ENCODE measurements around the gene SIRT4. TPM values are rescaled to one million over a fixed set of nuclear protein-coding genes. Genes with fewer than 3 reads are reported as not detected.
A peak's percentile ranks its signal among the peaks of the same experiment; 100 is the strongest.

The SIRT4 gene
- total RNA-seq, 2 donors from 2014 or later, result 1.3 to 1.6 TPM

DNA sequence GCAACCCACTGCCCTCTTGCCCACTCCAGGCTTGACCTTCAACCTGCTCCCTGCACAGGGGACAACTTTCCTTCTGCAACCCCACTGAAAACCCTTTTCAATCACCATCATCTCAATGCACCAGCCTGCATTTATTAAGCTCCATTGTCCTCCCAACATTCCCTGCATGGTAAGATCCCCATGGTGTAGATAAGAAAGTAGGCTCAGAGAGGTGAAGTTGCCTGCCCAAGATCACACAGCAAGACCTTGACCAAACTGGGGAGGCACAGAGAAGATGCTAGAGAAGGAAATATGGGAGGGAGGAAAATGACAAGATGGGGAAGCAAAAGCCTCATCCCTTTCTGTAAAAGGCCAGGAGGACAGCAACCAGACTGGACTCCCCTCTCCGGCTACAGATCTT is 57.0 kb downstream of the SIRT4 start:
- Histone ChIP-seq H3K9me3 (no peaks in the 10 kb centered on the region), H3K27me3 (no peaks in the 10 kb centered on the region), H3K27ac (no peak overlapping the region), H3K9ac (ENCODE audit: low read depth in 2 of 2, low read length in 2 of 2) (no peak overlapping the region), H3K4me3 (no peak overlapping the region), H3K4me1 (no peaks in the 10 kb centered on the region), H3K36me3 (no peaks in the 10 kb centered on the region)
- DNase-seq, result no peak
- intact Hi-C loops (cut with DNase I), result loop anchor here (2.0 kb wide), 1 partner anchor 70 kb away; no protein-coding TSS in a partner anchor
- TF ChIP-seq, protein P1, sequence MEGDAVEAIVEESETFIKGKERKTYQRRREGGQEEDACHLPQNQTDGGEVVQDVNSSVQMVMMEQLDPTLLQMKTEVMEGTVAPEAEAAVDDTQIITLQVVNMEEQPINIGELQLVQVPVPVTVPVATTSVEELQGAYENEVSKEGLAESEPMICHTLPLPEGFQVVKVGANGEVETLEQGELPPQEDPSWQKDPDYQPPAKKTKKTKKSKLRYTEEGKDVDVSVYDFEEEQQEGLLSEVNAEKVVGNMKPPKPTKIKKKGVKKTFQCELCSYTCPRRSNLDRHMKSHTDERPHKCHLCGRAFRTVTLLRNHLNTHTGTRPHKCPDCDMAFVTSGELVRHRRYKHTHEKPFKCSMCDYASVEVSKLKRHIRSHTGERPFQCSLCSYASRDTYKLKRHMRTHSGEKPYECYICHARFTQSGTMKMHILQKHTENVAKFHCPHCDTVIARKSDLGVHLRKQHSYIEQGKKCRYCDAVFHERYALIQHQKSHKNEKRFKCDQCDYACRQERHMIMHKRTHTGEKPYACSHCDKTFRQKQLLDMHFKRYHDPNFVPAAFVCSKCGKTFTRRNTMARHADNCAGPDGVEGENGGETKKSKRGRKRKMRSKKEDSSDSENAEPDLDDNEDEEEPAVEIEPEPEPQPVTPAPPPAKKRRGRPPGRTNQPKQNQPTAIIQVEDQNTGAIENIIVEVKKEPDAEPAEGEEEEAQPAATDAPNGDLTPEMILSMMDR (IDR thresholded peaks at IDR 0.05), result no peak

DNA sequence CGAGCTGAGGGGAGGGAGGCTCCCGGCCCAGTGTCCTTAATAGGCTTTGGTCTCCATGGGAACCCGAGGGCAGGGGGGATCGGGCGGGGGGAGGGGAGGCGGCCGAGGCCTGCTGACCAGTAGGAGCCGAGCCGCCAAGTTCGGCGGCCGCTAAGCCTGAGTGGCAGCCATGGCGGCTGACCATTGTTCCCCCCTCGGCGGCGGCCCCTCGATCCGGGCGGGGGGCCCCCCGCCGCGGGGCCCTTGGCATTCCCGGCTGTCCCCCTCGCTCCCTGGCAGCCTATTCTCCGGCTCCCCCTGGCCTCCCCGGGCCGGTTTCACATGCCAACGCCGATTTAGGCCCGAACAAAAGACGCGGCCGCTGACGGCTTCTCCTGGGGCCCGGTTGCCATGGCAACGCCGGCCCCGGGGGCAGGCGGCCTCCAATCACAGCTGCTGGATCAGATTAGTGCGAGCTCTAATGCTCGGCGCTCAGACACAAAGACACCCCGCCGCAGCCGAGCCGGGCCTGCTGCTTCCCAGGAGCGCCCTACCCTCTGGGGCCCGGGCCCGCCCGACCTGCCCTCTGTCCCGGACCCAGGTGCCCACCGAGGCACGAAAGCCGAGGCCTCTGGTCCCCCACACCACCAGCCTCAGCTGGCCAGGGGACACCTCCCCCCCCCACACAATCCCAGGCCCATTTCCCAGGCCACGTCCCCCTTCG is 59.5 kb downstream of the SIRT4 start:
- no peak for DNase-seq
- Histone ChIP-seq H3K36me3 (no peaks in the 10 kb centered on the region), H3K4me3 (peak overlapping the region; percentile 16), H3K27me3 (no peaks in the 10 kb centered on the region), H3K9ac (ENCODE audit: low read depth in 2 of 2, low read length in 2 of 2) (no peak overlapping the region), H3K4me1 (no peaks in the 10 kb centered on the region), H3K9me3 (no peaks in the 10 kb centered on the region), H3K27ac (no peak overlapping the region)
- intact Hi-C loops (cut with DNase I), result no loop called here
- TF ChIP-seq, protein P1 (IDR thresholded peaks at IDR 0.05), result no peak

Other genes with a start within 250 kb of the SIRT4 start
- gene RAB35, start 185.6 kb upstream of the SIRT4 start, total RNA-seq, result 10 to 100 TPM; 46.4 to 61.9 TPM
- gene GCN1, start 107.6 kb upstream of the SIRT4 start, total RNA-seq, result 100 to 1,000 TPM in 1 of 2 donors, 10 to 100 TPM in 1; 53.4 to 144 TPM
- 1,000 to 10,000 TPM; 1,834 to 2,096 TPM for gene RPLP0, start 101.2 kb upstream of the SIRT4 start, total RNA-seq
- gene PXN, start 36.6 kb upstream of the SIRT4 start, total RNA-seq, result 100 to 1,000 TPM; 133 to 142 TPM
- 1,000 to 10,000 TPM; 2,653 to 6,886 TPM for gene RNU4-2, start 10.4 kb upstream of the SIRT4 start, total RNA-seq
- gene RNU4-1, start 9.1 kb upstream of the SIRT4 start, total RNA-seq, result 1,000 to 10,000 TPM; 1,555 to 3,531 TPM
- gene PLA2G1B, start 25.5 kb downstream of the SIRT4 start, total RNA-seq, result 1 to 10 TPM in 1 of 2 donors, not detected in 1; 5.0 TPM
- 10 to 100 TPM in 1 of 2 donors, 1 to 10 TPM in 1; 3.8 to 11.7 TPM for gene MSI1, start 66.8 kb downstream of the SIRT4 start, total RNA-seq
- 1,000 to 10,000 TPM in 1 of 2 donors, 100 to 1,000 TPM in 1; 887 to 1,081 TPM for gene COX6A1, start 135.8 kb downstream of the SIRT4 start, total RNA-seq
- 10 to 100 TPM; 20.4 to 27.8 TPM for gene TRIAP1, start 144.1 kb downstream of the SIRT4 start, total RNA-seq
- gene GATC, start 144.1 kb downstream of the SIRT4 start, total RNA-seq, result 10 to 100 TPM; 34.1 to 43.3 TPM
- gene SRSF9, start 167.4 kb downstream of the SIRT4 start, total RNA-seq, result 100 to 1,000 TPM; 169 to 216 TPM
- 100 to 1,000 TPM; 359 to 463 TPM for gene DYNLL1, start 193.8 kb downstream of the SIRT4 start, total RNA-seq
- 10 to 100 TPM; 35.8 to 46.6 TPM for gene COQ5, start 226.8 kb downstream of the SIRT4 start, total RNA-seq
- 100 to 1,000 TPM; 199 to 226 TPM for gene RNF10, start 232.0 kb downstream of the SIRT4 start, total RNA-seq